ENCODE results near the gene JAG1.

Gene JAG1

GRCh38 chr20:10674684-10675449 is 1.1 kb upstream of the JAG1 start:
- peak; percentile 82 for TF ChIP-seq CTCF (IDR thresholded peaks at IDR 0.05; ENCODE audit: insufficient read depth, low read depth, low read length, missing control alignments)
- DNase-seq (ENCODE audit: low read depth), result peak; percentile 84
- H3K4me3 ChIP-seq (ENCODE audit: low read depth, low read length), result peak overlapping the region; percentile 92

- peak overlapping the region; percentile 92 for H3K4me3 ChIP-seq (ENCODE audit: low read depth, low read length)
- peak; percentile 46 for DNase-seq (ENCODE audit: low read depth)
- no peak for TF ChIP-seq CTCF (IDR thresholded peaks at IDR 0.05; ENCODE audit: insufficient read depth, low read depth, low read length, missing control alignments)
These were observed 490 bp downstream of the JAG1 start for GRCh38 chr20:10673176-10673841.

- DNase-seq (ENCODE audit: low read depth), result peak; percentile 71
- peak overlapping the region; percentile 92 for H3K4me3 ChIP-seq (ENCODE audit: low read depth, low read length)
- no peak for TF ChIP-seq CTCF (IDR thresholded peaks at IDR 0.05; ENCODE audit: insufficient read depth, low read depth, low read length, missing control alignments)
These were observed 1.1 kb downstream of the JAG1 start for GRCh38 chr20:10672624-10673127.

- peak; percentile 45 for DNase-seq (ENCODE audit: low read depth)
- H3K4me3 ChIP-seq (ENCODE audit: low read depth, low read length), result peak overlapping the region; percentile 92
- TF ChIP-seq CTCF (IDR thresholded peaks at IDR 0.05; ENCODE audit: insufficient read depth, low read depth, low read length, missing control alignments), result no peak
These were observed 1.7 kb downstream of the JAG1 start for GRCh38 chr20:10671919-10672623.

- TF ChIP-seq CTCF (IDR thresholded peaks at IDR 0.05; ENCODE audit: insufficient read depth, low read depth, low read length, missing control alignments), result peak; percentile 57
- H3K4me3 ChIP-seq (ENCODE audit: low read depth, low read length), result peak overlapping the region; percentile 92
- DNase-seq (ENCODE audit: low read depth), result peak; percentile 85
These were observed 2.4 kb downstream of the JAG1 start for GRCh38 chr20:10671221-10671918.

GRCh38 chr20:10670501-10671220 is 3.1 kb downstream of the JAG1 start:
- no peak for TF ChIP-seq CTCF (IDR thresholded peaks at IDR 0.05; ENCODE audit: insufficient read depth, low read depth, low read length, missing control alignments)
- peak; percentile 91 for DNase-seq (ENCODE audit: low read depth)
- peak overlapping the region; percentile 92 for H3K4me3 ChIP-seq (ENCODE audit: low read depth, low read length)
